Stomach (tissue), 9 donors: Measurements from ENCODE around the gene DDIAS. TPM values are rescaled to one million over a fixed set of nuclear protein-coding genes. Genes with fewer than 3 reads are reported as not detected.

Source experiments
- DNase-seq, 2 donors: peaks; one replicate each; pipeline versions ENCODE4 v3.0.0 to v3.0.0-alpha.2; 2013 to 2019
- H3K27ac ChIP-seq, 5 donors: fragments of 200-600 bp in 4 of 5; sonication (generic) in 4 of 5; one replicate each; pipeline ENCODE4 v1.5.1; 2013 to 2019; ENCODE audit warnings: mild to moderate bottlenecking in 1 of 5, moderate library complexity in 1 of 5
- H3K27me3 ChIP-seq, 3 donors: fragments of 200-600 bp; sonication (generic); one replicate each; pipeline ENCODE4 v1.5.1; 2017 to 2019; ENCODE audit warnings: mixed run types in 1 of 3
- H3K36me3 ChIP-seq, 4 donors: fragments of 200-600 bp; sonication (generic); 1 replicate in 3 of 4; 2 replicates in 1 of 4; pipeline ENCODE4 v1.5.1; 2016 to 2019
- H3K4me1 ChIP-seq, 4 donors: fragments of 200-600 bp; sonication (generic); one replicate each; pipeline ENCODE4 v1.5.1; 2016 to 2019
- H3K4me3 ChIP-seq, 4 donors: fragments of 200-600 bp; sonication (generic) in 3 of 4; one replicate each; pipeline ENCODE4 v1.5.1; 2016 to 2019; ENCODE audit warnings: mild to moderate bottlenecking in 1 of 4
- H3K9me3 ChIP-seq, 4 donors: fragments of 200-600 bp; sonication (generic); one replicate each; pipeline ENCODE4 v1.5.1; 2016 to 2019
- EP300 ChIP-seq: sonication (generic); formaldehyde crosslinking; IDR thresholded peaks from one replicate; pipeline ENCODE4 v1.6.1; 2017; ENCODE audit warnings: antibody characterized with exemption
- POLR2A ChIP-seq, 4 donors: fragments of 450-650 bp; IDR thresholded peaks; one replicate each; pipeline ENCODE4 v1.6.1; 2016; ENCODE audit warnings: antibody characterized with exemption in 4 of 4, control low read depth in 2 of 4, mild to moderate bottlenecking in 1 of 4, moderate library complexity in 1 of 4
- POLR2AphosphoS5 ChIP-seq, 3 donors: sonication (generic); formaldehyde crosslinking; IDR thresholded peaks; one replicate each; pipeline ENCODE4 v1.6.1; 2016; ENCODE audit warnings: antibody characterized with exemption in 3 of 3
- WGBS, 5 donors: extraction: QIAGEN DNeasy Blood & Tissue Kit in 3 of 5; methylation state at CpG; one replicate each; pipeline versions ENCODE4 v1.1.5 to v1.1.7; 2013 to 2018; 5-methylcytosine and 5-hydroxymethylcytosine counted together
- intact Hi-C: fragments of 100-400 bp; cut with DNase I; formaldehyde crosslinking; loops from one replicate; pipeline ENCODE4 v1.15.1; 2023; ENCODE audit warnings: low total_unique reads
- polyA plus RNA-seq, 3 donors: library from polyadenylated mRNA; stranded (reverse); fragments of 200-250 nt; gene quantifications; one replicate each; pipeline ENCODE4 v1.2.3, GENCODE V29; 2013
- total RNA-seq, 5 donors: library from RNA; depleted of rRNA; stranded (reverse); fragments of >200 nt; gene quantifications; one replicate each; pipeline versions ENCODE4 v1.1.0 to v1.2.3, GENCODE V29; 2014 to 2016
- TF ChIP-seq, protein P1 (sequence below), 7 experiments: fragments of 450-650 bp in 4 of 7; fragments of 200-600 bp in 3 of 7; sonication (generic) in 3 of 7; IDR thresholded peaks; one replicate each; pipeline ENCODE4 v1.5.1; 2016 to 2019; ENCODE audit warnings: antibody characterized with exemption in 7 of 7, control low read depth in 2 of 7, mild to moderate bottlenecking in 1 of 7
- donor health status: healthy with polysubstance abuse.
- donor health status: Bipolar disorder and iron deficiency.
- donor health status: healthy.

DDIAS gene
- total and polyA plus RNA-seq, 8 donors = 0.31 to 2.6 (median 1.6) TPM; not detected in 3

DNA sequence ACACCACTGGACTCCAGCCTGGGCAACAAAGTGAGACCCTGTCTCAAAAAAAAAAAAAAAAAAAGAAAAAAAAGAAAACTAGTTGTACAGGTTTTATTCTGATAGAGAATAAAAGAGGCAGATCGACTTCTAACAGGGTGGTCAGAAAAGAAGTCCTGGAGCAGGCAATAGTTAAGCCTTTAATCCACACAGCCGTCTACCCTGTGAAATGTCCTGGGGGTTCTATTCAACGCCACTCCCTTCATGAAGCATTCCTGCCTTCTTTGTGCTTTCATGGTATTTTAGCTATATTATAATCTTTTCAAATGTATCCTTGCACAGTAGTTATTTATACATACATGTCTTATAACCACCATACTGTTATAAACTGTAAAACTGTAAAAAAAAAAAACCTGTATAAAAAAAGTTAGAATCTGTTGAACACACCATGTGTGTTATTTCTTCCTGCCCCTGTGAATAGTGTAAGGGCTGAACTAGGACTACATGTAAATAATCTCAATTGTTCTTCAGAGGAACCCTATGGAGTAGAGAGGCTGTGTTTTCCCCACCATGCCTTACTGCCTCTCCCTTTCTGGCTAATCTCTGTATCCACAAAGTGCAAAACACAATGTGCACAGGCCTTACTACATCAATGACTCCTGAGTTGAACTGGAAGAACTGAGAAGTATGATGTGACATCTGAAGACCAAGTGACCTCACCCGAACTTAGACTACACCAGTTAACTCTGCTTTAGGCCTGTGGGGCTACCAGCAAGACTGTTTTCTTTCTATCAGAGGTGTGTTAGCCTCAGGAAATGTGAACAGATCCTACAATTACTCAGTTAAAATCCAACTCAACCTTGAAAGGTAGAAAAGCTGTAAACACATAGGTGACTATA lies 26.7 kb upstream of the DDIAS start:
- no peaks in the 10 kb centered on the region for H3K27me3 ChIP-seq
- TF ChIP-seq, protein P1, sequence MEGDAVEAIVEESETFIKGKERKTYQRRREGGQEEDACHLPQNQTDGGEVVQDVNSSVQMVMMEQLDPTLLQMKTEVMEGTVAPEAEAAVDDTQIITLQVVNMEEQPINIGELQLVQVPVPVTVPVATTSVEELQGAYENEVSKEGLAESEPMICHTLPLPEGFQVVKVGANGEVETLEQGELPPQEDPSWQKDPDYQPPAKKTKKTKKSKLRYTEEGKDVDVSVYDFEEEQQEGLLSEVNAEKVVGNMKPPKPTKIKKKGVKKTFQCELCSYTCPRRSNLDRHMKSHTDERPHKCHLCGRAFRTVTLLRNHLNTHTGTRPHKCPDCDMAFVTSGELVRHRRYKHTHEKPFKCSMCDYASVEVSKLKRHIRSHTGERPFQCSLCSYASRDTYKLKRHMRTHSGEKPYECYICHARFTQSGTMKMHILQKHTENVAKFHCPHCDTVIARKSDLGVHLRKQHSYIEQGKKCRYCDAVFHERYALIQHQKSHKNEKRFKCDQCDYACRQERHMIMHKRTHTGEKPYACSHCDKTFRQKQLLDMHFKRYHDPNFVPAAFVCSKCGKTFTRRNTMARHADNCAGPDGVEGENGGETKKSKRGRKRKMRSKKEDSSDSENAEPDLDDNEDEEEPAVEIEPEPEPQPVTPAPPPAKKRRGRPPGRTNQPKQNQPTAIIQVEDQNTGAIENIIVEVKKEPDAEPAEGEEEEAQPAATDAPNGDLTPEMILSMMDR (IDR thresholded peaks at IDR 0.05) = no peak
- TF ChIP-seq EP300 = no peak
- TF ChIP-seq POLR2AphosphoS5 (IDR thresholded peaks at IDR 0.05) = no peak
- no peak for TF ChIP-seq POLR2A (IDR thresholded peaks at IDR 0.05)
- H3K9me3 ChIP-seq = peaks cover 0 to under 1% (median 0%) of the 10 kb centered on the region in 4 donors
- no peak overlapping the region for H3K27ac ChIP-seq
- 75 to 88% (median 83%) methylated on average over 4 of the region's 4 CpGs for WGBS, 5 donors
- no peak for DNase-seq
- H3K4me3 ChIP-seq = no peak overlapping the region
- H3K4me1 ChIP-seq = peaks cover 0 to 8% (median 2%) of the 10 kb centered on the region in 4 donors
- H3K36me3 ChIP-seq = peaks cover 0 to 6% (median 2%) of the 10 kb centered on the region in 4 donors
- intact Hi-C loops = no loop called here

DNA sequence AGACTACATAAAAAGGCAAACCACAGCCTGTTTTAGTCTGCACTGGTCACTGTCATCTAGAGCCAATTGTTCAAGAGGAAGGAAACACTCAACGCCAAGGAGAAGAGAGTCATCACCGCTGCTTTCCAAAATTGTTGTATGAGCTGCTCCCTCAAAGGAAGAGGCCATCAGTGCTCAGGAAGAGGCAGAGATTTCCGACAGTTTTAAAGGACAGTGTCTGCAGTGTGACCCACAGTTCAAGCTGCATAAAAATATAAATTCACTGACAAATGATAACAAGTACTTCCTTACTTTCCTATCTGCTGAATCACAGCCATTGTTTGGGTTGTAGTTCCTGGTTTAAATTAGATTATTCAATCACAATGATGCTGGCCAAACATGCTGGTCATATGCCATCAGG lies 17.7 kb upstream of the DDIAS start:
- 57 to 81% (median 74%) methylated on average over 3 of the region's 3 CpGs for WGBS, 5 donors
- Histone ChIP-seq H3K4me3 (no peak overlapping the region), H3K27me3 (no peaks in the 10 kb centered on the region), H3K9me3 (peaks cover 0 to 7% (median 0%) of the 10 kb centered on the region in 4 donors), H3K4me1 (peaks cover 0 to 19% (median 0%) of the 10 kb centered on the region in 4 donors), H3K27ac (no peak overlapping the region), H3K36me3 (peaks cover 0 to 15% (median 4%) of the 10 kb centered on the region in 4 donors)
- intact Hi-C loops = no loop called here
- no peak for TF ChIP-seq EP300
- TF ChIP-seq, protein P1 (IDR thresholded peaks at IDR 0.05) = no peak
- no peak for TF ChIP-seq POLR2A (IDR thresholded peaks at IDR 0.05)
- TF ChIP-seq POLR2AphosphoS5 (IDR thresholded peaks at IDR 0.05) = no peak
- peak in 1 of 2 donors; percentile 37 for DNase-seq

DNA sequence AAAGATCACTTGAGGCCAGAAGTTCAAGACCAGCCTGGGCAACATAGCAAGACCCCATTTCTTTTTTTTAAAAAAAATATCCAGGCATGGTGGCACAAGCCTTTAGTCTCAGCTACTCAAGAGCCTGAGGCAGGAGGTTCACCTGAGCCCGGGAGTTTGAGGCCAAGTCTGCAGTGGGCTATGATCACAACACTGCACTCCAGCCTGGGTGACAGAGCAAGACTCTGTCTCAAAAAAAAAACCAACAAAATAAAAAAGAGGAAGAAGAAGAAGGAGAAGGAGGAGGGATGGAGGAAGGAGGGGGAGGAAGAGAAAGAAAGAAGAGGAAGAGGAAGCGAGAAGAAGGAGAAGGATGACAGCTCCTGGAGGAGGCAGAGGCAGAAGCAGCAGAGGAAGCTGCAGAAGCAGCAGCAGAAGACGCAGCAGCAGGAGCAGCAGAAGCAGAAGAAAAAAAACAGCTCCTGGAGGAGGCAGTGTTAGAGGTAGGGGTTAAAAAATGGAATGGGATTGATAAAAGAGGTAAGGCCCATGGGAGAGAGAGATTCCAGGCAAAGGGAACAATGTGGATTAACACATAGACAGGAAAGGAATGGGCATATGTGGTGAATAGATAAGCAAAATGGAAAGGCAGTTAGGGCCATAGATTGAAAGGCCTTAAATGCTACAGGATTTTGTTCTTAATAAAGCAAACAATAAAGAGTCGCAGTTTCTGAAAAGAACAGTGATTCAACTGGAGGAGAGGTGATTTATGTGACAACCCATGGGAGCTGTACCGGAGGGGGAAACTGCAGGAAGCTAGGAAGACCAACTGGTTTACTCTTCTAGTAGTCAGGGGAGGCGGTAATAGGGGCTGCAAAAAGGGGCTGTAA lies 12.2 kb upstream of the DDIAS start:
- intact Hi-C loops = no loop called here
- H3K9me3 ChIP-seq = no peaks in the 10 kb centered on the region
- no peaks in the 10 kb centered on the region for H3K36me3 ChIP-seq
- peaks cover 0 to 21% (median 0%) of the 10 kb centered on the region in 4 donors for H3K4me1 ChIP-seq
- H3K27me3 ChIP-seq = no peaks in the 10 kb centered on the region
- no peak overlapping the region for H3K4me3 ChIP-seq
- TF ChIP-seq EP300 (no peak), POLR2AphosphoS5 (IDR thresholded peaks at IDR 0.05) (no peak), POLR2A (IDR thresholded peaks at IDR 0.05) (no peak)
- TF ChIP-seq, protein P1 (IDR thresholded peaks at IDR 0.05) = no peak
- no peak overlapping the region for H3K27ac ChIP-seq
- peak in 1 of 2 donors; percentile 41 for DNase-seq
- WGBS, 5 donors = 66 to 75% (median 69%) methylated on average over 6 of the region's 6 CpGs

DNA sequence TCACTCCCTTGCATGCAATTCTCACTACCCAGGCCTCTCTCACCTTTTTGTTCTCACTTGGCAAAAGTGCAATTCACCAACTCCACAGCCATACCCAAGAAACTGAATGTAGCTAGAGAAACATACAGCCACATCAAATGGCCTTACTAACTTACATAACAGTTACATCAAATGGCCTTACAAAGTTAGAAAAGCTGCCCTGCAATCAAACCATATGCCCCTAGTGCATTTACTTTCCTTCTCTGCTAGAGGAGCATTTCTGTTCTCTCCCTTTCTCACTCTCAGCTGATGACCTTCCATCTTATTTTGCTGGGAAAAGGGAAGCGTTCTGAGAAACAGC lies 11.6 kb upstream of the DDIAS start:
- H3K27me3 ChIP-seq = no peaks in the 10 kb centered on the region
- no peaks in the 10 kb centered on the region for H3K9me3 ChIP-seq
- intact Hi-C loops = no loop called here
- no peak overlapping the region for H3K27ac ChIP-seq
- H3K4me3 ChIP-seq = no peak overlapping the region
- 89 to 100% (median 92%) methylated on average over 1 of the region's 1 CpG for WGBS, 5 donors
- H3K36me3 ChIP-seq = no peaks in the 10 kb centered on the region
- TF ChIP-seq POLR2AphosphoS5 (IDR thresholded peaks at IDR 0.05) (no peak), EP300 (no peak), POLR2A (IDR thresholded peaks at IDR 0.05) (no peak)
- TF ChIP-seq, protein P1 (IDR thresholded peaks at IDR 0.05) = no peak
- H3K4me1 ChIP-seq = peaks cover 0 to 25% (median 0%) of the 10 kb centered on the region in 4 donors
- no peak for DNase-seq
